Keratinocyte (primary cell): Measurements from ENCODE around the gene RAB3IL1. TPM values are rescaled to one million over a fixed set of nuclear protein-coding genes. Genes with fewer than 3 reads are reported as not detected.

ENCODE experiments used
- DNase-seq: peaks from one replicate; pipeline ENCODE4 v3.0.0-alpha.2; 2011; ENCODE audit warnings: low read depth, missing footprints, low spot score
- FAIRE-seq: peaks from 2 replicates; lab custom pipeline; 2011; peaks lifted over from hg19 to GRCh38; lab: Jason Lieb, UNC
- H2AFZ ChIP-seq: 2 replicates; pipeline ENCODE4 v1.6.0; 2012; ENCODE audit warnings: low read length, control low read depth, inconsistent platforms; ENCODE audit not compliant: control insufficient read depth
- H3K27ac ChIP-seq: 2 replicates; pipeline ENCODE4 v1.5.1; 2011; ENCODE audit warnings: low read length; ENCODE audit not compliant: control insufficient read depth, insufficient read depth
- H3K27me3 ChIP-seq: 3 replicates; pipeline ENCODE4 v1.6.0; 2011; ENCODE audit warnings: low read length; ENCODE audit not compliant: control insufficient read depth, insufficient read depth; ENCODE audit errors: extremely low read depth
- H3K36me3 ChIP-seq, 2 experiments: 2 replicates in 1 of 2; 3 replicates in 1 of 2; pipeline ENCODE4 v1.5.1; 2011; ENCODE audit warnings: low read length in 2 of 2, mild to moderate bottlenecking in 1 of 2; ENCODE audit not compliant: control insufficient read depth in 2 of 2, insufficient read depth in 2 of 2; ENCODE audit errors: extremely low read depth in 1 of 2
- H3K4me1 ChIP-seq: 3 replicates; pipeline ENCODE4 v1.5.1; 2011; ENCODE audit warnings: low read length; ENCODE audit not compliant: control insufficient read depth, insufficient read depth; ENCODE audit errors: extremely low read depth
- H3K4me2 ChIP-seq: 3 replicates; pipeline ENCODE4 v1.6.0; 2011; ENCODE audit warnings: low read depth, low read length; ENCODE audit not compliant: control insufficient read depth, insufficient read depth; ENCODE audit errors: extremely low read depth
- H3K4me3 ChIP-seq, 3 experiments: fragments of 200-600 bp in 1 of 3; sonication (generic) in 1 of 3; 2 replicates in 2 of 3; 3 replicates in 1 of 3; pipeline ENCODE4 v1.5.1; 2011 to 2016; ENCODE audit warnings: low read length in 3 of 3, mild to moderate bottlenecking in 3 of 3, control low read depth in 2 of 3, inconsistent platforms in 1 of 3, low read depth in 1 of 3, mixed read lengths in 1 of 3, mixed run types in 1 of 3, moderate library complexity in 1 of 3; ENCODE audit not compliant: control insufficient read depth in 2 of 3, insufficient read depth in 2 of 3; ENCODE audit errors: extremely low read depth in 1 of 3
- H3K79me2 ChIP-seq: 2 replicates; pipeline ENCODE4 v1.6.0; 2012; ENCODE audit warnings: low read length; ENCODE audit not compliant: control insufficient read depth, insufficient read depth
- H3K9ac ChIP-seq: 3 replicates; pipeline ENCODE4 v1.6.0; 2011; ENCODE audit warnings: low read length; ENCODE audit not compliant: control insufficient read depth, insufficient read depth; ENCODE audit errors: extremely low read depth
- H3K9me1 ChIP-seq: 3 replicates; pipeline ENCODE4 v1.6.0; 2011; ENCODE audit warnings: low read length; ENCODE audit not compliant: control insufficient read depth, insufficient read depth; ENCODE audit errors: extremely low read depth
- H3K9me3 ChIP-seq: 2 replicates; pipeline ENCODE4 v1.5.1; 2012; ENCODE audit warnings: low read depth, low read length; ENCODE audit not compliant: control insufficient read depth
- H4K20me1 ChIP-seq: 3 replicates; pipeline ENCODE4 v1.6.0; 2011; ENCODE audit warnings: low read length; ENCODE audit not compliant: control insufficient read depth, insufficient read depth; ENCODE audit errors: extremely low read depth
- CTCF ChIP-seq, 3 experiments: IDR thresholded peaks in 1 of 3; conservative IDR thresholded peaks in 1 of 3; optimal IDR thresholded peaks in 1 of 3; 2 replicates in 2 of 3; 3 replicates in 1 of 3; pipeline versions ENCODE3 to v1.5.1; 2011; ENCODE audit warnings: low read length in 3 of 3, mild to moderate bottlenecking in 3 of 3, moderate library complexity in 2 of 3, control low read depth in 1 of 3, inconsistent platforms in 1 of 3; ENCODE audit not compliant: insufficient read depth in 2 of 3; ENCODE audit errors: extremely low read depth in 1 of 3
- EZH2 ChIP-seq: IDR thresholded peaks from one replicate; pipeline ENCODE4 v1.6.1; 2012; ENCODE audit warnings: inconsistent platforms, mild to moderate bottlenecking, low read length, moderate library complexity
- dilution Hi-C: fragments of 300-500 bp; cut with MboI; formaldehyde crosslinking; loops from one replicate; pipeline ENCODE4 v1.7.0; 2020; ENCODE audit warnings: low sequenced_read_pairs; ENCODE audit not compliant: extremely low pct_ligation_motif_present
- polyA plus RNA-seq, 5 experiments: library from polyadenylated mRNA; depleted of rRNA in 3 of 5; stranded (reverse) in 3 of 5; stranded (forward) in 1 of 5; unstranded in 1 of 5; fragments of >200 nt; gene quantifications; 1 replicate in 1 of 5; 2 replicates in 3 of 5; 3 replicates in 1 of 5; pipeline versions ENCODE4 v1.2.1 to v1.2.3, GENCODE V29; 2011 to 2012; ENCODE audit warnings: missing spikeins in 2 of 5, low read depth in 1 of 5, low replicate concordance in 1 of 5

Gene RAB3IL1
- polyA plus RNA-seq, 1 donor (not counting 4 experiments of a cell fraction or from before 2014, with no cell fraction given), result 0.31 TPM

GRCh38 chr11:61940466-61940865, 23.1 kb upstream of the RAB3IL1 start:
- H3K36me3 ChIP-seq, result no peaks in the 10 kb centered on the region
- FAIRE-seq, result no peak
- H3K79me2 ChIP-seq, result no peaks in the 10 kb centered on the region
- dilution Hi-C loops, result no loop called here
- H3K27me3 ChIP-seq, result no peaks in the 10 kb centered on the region
- no peak overlapping the region for H3K27ac ChIP-seq
- H3K4me3 ChIP-seq, result no peak overlapping the region
- TF ChIP-seq EZH2 (no peak), CTCF (optimal IDR thresholded peaks at IDR 0.05 in 1 of 3, IDR thresholded peaks at IDR 0.05 in 1 of 3, conservative IDR thresholded peaks at IDR 0.05 in 1 of 3; ENCODE audit: extremely low read depth in 1 of 3, insufficient read depth in 2 of 3, low read length in 3 of 3) (no peak)
- H2AFZ ChIP-seq, result no peak overlapping the region
- DNase-seq, result no peak
- no peak overlapping the region for H3K9ac ChIP-seq
- no peaks in the 10 kb centered on the region for H3K4me1 ChIP-seq
- H3K9me1 ChIP-seq, result no peaks in the 10 kb centered on the region
- H3K9me3 ChIP-seq, result no peaks in the 10 kb centered on the region
- H4K20me1 ChIP-seq, result no peaks in the 10 kb centered on the region
- H3K4me2 ChIP-seq, result no peak overlapping the region

GRCh38 chr11:61935861-61936260, 18.5 kb upstream of the RAB3IL1 start:
- dilution Hi-C loops, result no loop called here
- no peaks in the 10 kb centered on the region for H3K9me3 ChIP-seq
- H3K4me2 ChIP-seq, result no peak overlapping the region
- no peak overlapping the region for H3K27ac ChIP-seq
- H3K9me1 ChIP-seq, result no peaks in the 10 kb centered on the region
- DNase-seq, result no peak
- TF ChIP-seq EZH2, result no peak
- no peak for TF ChIP-seq CTCF (optimal IDR thresholded peaks at IDR 0.05 in 1 of 3, IDR thresholded peaks at IDR 0.05 in 1 of 3, conservative IDR thresholded peaks at IDR 0.05 in 1 of 3; ENCODE audit: extremely low read depth in 1 of 3, insufficient read depth in 2 of 3, low read length in 3 of 3)
- H4K20me1 ChIP-seq, result no peaks in the 10 kb centered on the region
- no peak for FAIRE-seq
- no peaks in the 10 kb centered on the region for H3K79me2 ChIP-seq
- H3K9ac ChIP-seq, result no peak overlapping the region
- no peak overlapping the region for H3K4me3 ChIP-seq
- H3K36me3 ChIP-seq, result no peaks in the 10 kb centered on the region
- no peaks in the 10 kb centered on the region for H3K4me1 ChIP-seq
- no peaks in the 10 kb centered on the region for H3K27me3 ChIP-seq
- no peak overlapping the region for H2AFZ ChIP-seq
